Stimulated activated CD8-positive, alpha-beta memory T cell treated with anti-CD3 and anti-CD28 coated beads, Interleukin-4, amount 100 ng/mL, for 24 hours (primary cell): Measurements from ENCODE around the gene HPGDS.
"Not testable (repeated sequence)": the region's sequence is repeated elsewhere in the genome, so short reads cannot be mapped to it uniquely, and the experiment has no call there.

Experiments
- DNase-seq: peaks from one replicate; pipeline ENCODE4 v3.0.0-alpha.2; 2020; ENCODE audit warnings: low read depth

The HPGDS gene

GRCh38 chr4:94342694-94343093 is at the start of gene HPGDS:
TSS of gene HPGDS (minus strand) at chr4:94342836. CDS start at chr4:94334629, 8,207 bp downstream.
- DNase-seq, result no peak

GRCh38 chr4:94390804-94391410 is 48.3 kb upstream of the HPGDS start:
- DNase-seq, result no peak

- no peak for DNase-seq
These were observed 47.1 kb upstream of the HPGDS start for GRCh38 chr4:94389595-94390267.

GRCh38 chr4:94387965-94388364 is 45.3 kb upstream of the HPGDS start:
- not testable (repeated sequence) for DNase-seq

GRCh38 chr4:94385452-94385851 is 42.8 kb upstream of the HPGDS start:
- DNase-seq, result not testable (repeated sequence)

- not testable (repeated sequence) for DNase-seq
These were observed 40.3 kb upstream of the HPGDS start for GRCh38 chr4:94382891-94383290.

- no peak for DNase-seq
These were observed 35.4 kb upstream of the HPGDS start for GRCh38 chr4:94378047-94378446.

GRCh38 chr4:94377294-94377693 is 34.7 kb upstream of the HPGDS start:
- no peak for DNase-seq

GRCh38 chr4:94375364-94375763 is 32.7 kb upstream of the HPGDS start:
- DNase-seq, result no peak

- DNase-seq, result no peak
These were observed 31.1 kb upstream of the HPGDS start for GRCh38 chr4:94373752-94374151.

- DNase-seq, result no peak
These were observed 30.4 kb upstream of the HPGDS start for GRCh38 chr4:94372991-94373390.

- no peak for DNase-seq
These were observed 29.8 kb upstream of the HPGDS start for GRCh38 chr4:94372228-94372978.

- DNase-seq, result no peak
These were observed 28.7 kb upstream of the HPGDS start for GRCh38 chr4:94371290-94371689.

- DNase-seq, result no peak
These were observed 28.1 kb upstream of the HPGDS start for GRCh38 chr4:94370533-94371254.

GRCh38 chr4:94369046-94369445 is 26.4 kb upstream of the HPGDS start:
- no peak for DNase-seq

- no peak for DNase-seq
These were observed 25.8 kb upstream of the HPGDS start for GRCh38 chr4:94368459-94368858.

GRCh38 chr4:94365304-94365703 is 22.7 kb upstream of the HPGDS start:
- DNase-seq, result no peak

GRCh38 chr4:94364527-94364926 is 21.9 kb upstream of the HPGDS start:
- no peak for DNase-seq

- no peak for DNase-seq
These were observed 20.6 kb upstream of the HPGDS start for GRCh38 chr4:94363136-94363655.

GRCh38 chr4:94359838-94360237 is 17.2 kb upstream of the HPGDS start:
- DNase-seq, result no peak

GRCh38 chr4:94359221-94359620 is 16.6 kb upstream of the HPGDS start:
- DNase-seq, result no peak

GRCh38 chr4:94358101-94358500 is 15.5 kb upstream of the HPGDS start:
- no peak for DNase-seq
